ACC112 (cell line): ENCODE results near the gene CAPN7.
"Not testable (repeated sequence)": the region's sequence is repeated elsewhere in the genome, so short reads cannot be mapped to it uniquely, and the experiment has no call there.

ENCODE experiments used
- H2AFZ ChIP-seq: fragments of 200-600 bp; sonication (generic); one replicate; pipeline ENCODE4 v1.6.0; 2017; ENCODE audit warnings: antibody characterized with exemption, low read length; ENCODE audit not compliant: unreplicated experiment
- H3K27ac ChIP-seq: fragments of 200-600 bp; sonication (generic); 2 replicates; pipeline ENCODE4 v1.5.1; 2014; ENCODE audit warnings: low read depth, mild to moderate bottlenecking, antibody characterized with exemption, low read length, moderate library complexity
- H3K27me3 ChIP-seq: fragments of 200-600 bp; sonication (generic); 2 replicates; pipeline ENCODE4 v1.6.1; 2014; ENCODE audit warnings: mild to moderate bottlenecking, antibody characterized with exemption, low read length, moderate library complexity, mixed read lengths; ENCODE audit not compliant: insufficient read depth
- H3K36me3 ChIP-seq: fragments of 200-600 bp; sonication (generic); 2 replicates; pipeline ENCODE4 v1.6.1; 2016; ENCODE audit warnings: mild to moderate bottlenecking, antibody characterized with exemption, low read length, moderate library complexity, mixed read lengths; ENCODE audit not compliant: insufficient read depth
- H3K4me1 ChIP-seq: fragments of 200-600 bp; sonication (generic); one replicate; pipeline ENCODE4 v1.6.1; 2016; ENCODE audit warnings: low read length, mixed read lengths; ENCODE audit not compliant: insufficient read depth, unreplicated experiment, control insufficient read depth
- H3K4me3 ChIP-seq: fragments of 200-600 bp; sonication (generic); 2 replicates; pipeline ENCODE4 v1.5.1; 2014; ENCODE audit warnings: mild to moderate bottlenecking, low read depth, low read length
- H3K79me2 ChIP-seq: fragments of 200-600 bp; sonication (generic); one replicate; pipeline ENCODE4 v1.6.0; 2016; ENCODE audit warnings: low read length; ENCODE audit not compliant: control insufficient read depth, unreplicated experiment, insufficient read depth

CAPN7 gene

DNA sequence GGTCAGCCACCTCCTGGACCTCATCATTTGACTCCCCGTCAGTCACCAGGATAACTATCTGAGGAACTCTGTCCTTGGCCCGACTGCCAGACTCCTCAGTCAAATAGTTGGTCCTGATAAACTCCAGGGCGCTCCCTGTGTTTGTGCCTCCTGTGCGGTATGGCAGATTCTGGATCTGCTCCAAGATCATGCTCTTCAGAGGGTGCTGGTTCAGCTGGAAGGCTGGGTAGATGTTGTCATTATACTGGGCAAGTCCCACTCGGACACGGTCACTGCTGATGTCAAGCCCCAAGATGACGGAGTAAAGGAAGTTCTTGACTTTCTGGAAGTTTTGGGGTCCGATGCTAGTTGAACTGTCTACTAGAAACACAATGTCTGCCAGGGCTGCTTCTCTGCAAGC lies 31.1 kb upstream of the CAPN7 start:
- H3K4me1 ChIP-seq, result no peaks in the 10 kb centered on the region
- H3K79me2 ChIP-seq, result no peaks in the 10 kb centered on the region
- H3K36me3 ChIP-seq, result no peaks in the 10 kb centered on the region
- no peak overlapping the region for H3K27ac ChIP-seq
- H3K27me3 ChIP-seq, result peaks cover 92% of the 10 kb centered on the region
- no peak overlapping the region for H2AFZ ChIP-seq
- no peak overlapping the region for H3K4me3 ChIP-seq

DNA sequence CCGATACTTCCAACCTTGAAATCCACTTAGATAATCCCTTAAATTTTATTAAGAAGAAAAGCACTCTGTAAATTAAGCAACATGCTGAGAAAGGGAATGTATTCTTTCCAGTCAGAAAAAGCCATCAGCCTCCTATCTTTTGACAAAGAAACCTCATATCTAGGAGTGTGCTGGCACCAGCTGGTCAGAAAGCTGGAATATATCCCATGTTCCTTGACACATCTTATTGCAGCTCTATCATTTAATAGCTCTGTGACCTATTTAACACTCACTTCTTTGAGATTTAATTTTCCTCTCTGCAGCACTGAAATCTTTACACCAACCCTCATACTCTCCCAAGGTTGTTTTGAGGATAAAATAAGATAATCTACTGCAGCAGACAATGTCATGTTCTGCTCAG lies 30.4 kb upstream of the CAPN7 start:
- H2AFZ ChIP-seq, result no peak overlapping the region

DNA sequence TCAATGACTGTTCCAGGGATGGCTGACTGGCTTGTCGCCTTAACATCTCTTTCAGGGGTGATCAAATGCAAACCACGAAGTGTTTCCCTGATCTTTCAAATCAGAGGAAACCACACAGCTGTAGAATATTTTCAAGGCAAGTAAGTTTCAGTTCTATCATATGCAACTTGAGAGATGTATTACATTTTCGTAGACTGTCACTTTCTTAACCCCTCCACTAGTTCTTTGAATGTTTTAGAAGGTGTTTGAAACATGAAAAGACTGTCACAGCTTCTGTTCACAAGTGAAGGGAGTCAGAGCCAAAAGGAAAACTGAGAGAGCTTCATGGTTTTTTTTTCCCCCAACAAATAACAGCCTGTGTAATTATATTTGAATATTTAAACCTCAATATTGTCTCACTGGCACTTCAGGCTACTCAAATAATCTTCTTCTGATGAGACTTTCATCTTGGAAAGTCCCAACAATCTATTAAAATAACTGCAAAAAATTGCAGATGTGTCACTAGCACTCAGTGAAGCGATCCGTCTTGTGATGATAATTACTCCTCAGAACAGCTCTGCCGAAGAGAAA lies 25.9 kb upstream of the CAPN7 start:
- H3K79me2 ChIP-seq, result no peaks in the 10 kb centered on the region
- no peak overlapping the region for H2AFZ ChIP-seq
- no peak overlapping the region for H3K4me3 ChIP-seq
- no peaks in the 10 kb centered on the region for H3K36me3 ChIP-seq
- peaks cover 89% of the 10 kb centered on the region for H3K27me3 ChIP-seq
- H3K27ac ChIP-seq, result no peak overlapping the region
- H3K4me1 ChIP-seq, result no peaks in the 10 kb centered on the region

More for the DNA sequence above, 30.4 kb upstream of the CAPN7 start:
- Histone ChIP-seq H3K27me3 (peaks cover 94% of the 10 kb centered on the region), H3K27ac (no peak overlapping the region), H3K4me1 (no peaks in the 10 kb centered on the region), H3K4me3 (no peak overlapping the region), H3K36me3 (no peaks in the 10 kb centered on the region), H3K79me2 (no peaks in the 10 kb centered on the region)

DNA sequence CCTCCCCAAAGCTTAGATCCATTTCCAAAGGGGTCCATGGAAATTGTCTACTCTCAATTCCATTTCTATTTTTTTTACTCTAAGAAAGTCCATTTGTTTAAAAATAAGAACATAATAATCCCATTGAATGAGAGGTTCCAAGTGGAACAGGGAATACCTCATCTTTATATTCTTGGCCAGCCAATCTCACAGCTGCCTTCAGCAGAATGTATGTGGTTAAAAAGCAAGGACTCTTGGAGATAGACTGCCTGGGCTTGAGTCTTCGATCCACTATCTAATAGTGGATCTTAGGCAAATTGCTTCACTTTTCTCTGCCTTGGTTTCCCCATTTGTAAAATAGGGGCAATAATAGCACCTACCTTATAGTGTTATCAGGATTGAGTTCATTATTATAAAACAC lies 24.5 kb upstream of the CAPN7 start:
- Histone ChIP-seq H3K4me3 (no peak overlapping the region), H3K4me1 (no peaks in the 10 kb centered on the region), H3K79me2 (no peaks in the 10 kb centered on the region), H3K27ac (no peak overlapping the region), H2AFZ (no peak overlapping the region), H3K27me3 (peaks cover 85% of the 10 kb centered on the region), H3K36me3 (no peaks in the 10 kb centered on the region)

DNA sequence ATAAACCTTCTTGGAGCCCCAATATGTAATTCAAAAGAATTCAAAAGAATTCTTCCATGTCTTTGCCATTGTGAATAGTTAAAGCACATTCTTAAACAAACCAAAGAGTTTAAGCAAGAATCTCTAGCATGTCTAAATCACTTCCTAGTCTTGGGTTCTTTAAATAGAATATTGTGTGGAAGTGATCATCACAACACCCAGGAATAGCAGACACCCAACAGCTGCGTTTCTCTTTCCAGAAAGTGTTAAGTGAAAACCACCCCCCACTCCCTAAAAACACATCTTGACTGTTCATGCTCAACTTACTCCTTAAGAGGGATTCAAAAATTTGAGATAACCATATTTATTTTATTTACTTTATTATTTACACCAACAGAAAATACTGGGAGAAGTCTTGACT lies 24.1 kb upstream of the CAPN7 start:
- Histone ChIP-seq H3K27me3 (peaks cover 81% of the 10 kb centered on the region), H3K27ac (no peak overlapping the region), H3K4me1 (no peaks in the 10 kb centered on the region), H3K79me2 (no peaks in the 10 kb centered on the region), H2AFZ (no peak overlapping the region), H3K4me3 (no peak overlapping the region), H3K36me3 (no peaks in the 10 kb centered on the region)

DNA sequence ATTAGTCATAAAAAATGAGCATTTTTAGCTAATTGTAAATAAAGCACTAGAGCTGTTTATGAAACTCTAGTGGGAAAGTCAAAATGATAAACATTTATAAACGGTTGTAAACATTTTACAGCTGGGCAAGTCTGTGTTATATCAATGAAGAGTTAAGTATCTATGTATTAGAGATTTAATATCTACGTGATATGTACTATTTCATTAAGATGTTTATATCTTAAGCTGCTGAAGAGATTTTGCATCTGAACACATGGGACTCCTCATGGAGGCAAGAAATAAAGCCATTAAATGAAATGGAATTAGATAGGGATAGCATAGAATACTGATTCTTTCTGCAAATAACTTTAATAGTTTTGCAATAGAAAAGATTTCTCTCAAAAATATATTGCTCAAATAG lies 23.0 kb upstream of the CAPN7 start:
- Histone ChIP-seq H3K36me3 (no peaks in the 10 kb centered on the region), H3K4me3 (no peak overlapping the region), H3K79me2 (no peaks in the 10 kb centered on the region), H2AFZ (no peak overlapping the region), H3K27ac (no peak overlapping the region), H3K4me1 (no peaks in the 10 kb centered on the region), H3K27me3 (peaks cover 70% of the 10 kb centered on the region)

DNA sequence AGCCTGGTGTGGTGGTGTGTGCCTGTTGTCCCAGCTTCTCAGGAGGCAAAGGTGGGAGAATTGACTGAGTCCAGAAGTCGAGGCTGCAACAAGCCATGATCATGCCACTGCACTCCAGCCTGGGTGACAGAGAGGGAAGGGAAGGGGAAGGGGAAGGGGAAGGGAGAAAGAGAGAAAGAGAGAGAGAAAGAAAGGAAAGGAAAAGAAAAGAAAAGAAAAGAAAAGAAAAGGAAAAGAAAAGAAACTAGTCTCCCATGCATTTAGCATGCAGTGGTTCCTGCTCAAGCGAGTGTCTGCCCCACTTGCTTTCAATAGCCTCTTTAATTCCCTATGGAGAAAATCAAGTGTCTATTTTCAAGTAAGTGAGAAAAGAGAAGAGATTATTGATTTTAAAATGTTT lies 20.6 kb upstream of the CAPN7 start:
- Histone ChIP-seq H3K27ac (no peak overlapping the region), H3K79me2 (no peaks in the 10 kb centered on the region), H2AFZ (no peak overlapping the region), H3K36me3 (no peaks in the 10 kb centered on the region), H3K4me3 (no peak overlapping the region), H3K4me1 (no peaks in the 10 kb centered on the region), H3K27me3 (peaks cover 46% of the 10 kb centered on the region)

DNA sequence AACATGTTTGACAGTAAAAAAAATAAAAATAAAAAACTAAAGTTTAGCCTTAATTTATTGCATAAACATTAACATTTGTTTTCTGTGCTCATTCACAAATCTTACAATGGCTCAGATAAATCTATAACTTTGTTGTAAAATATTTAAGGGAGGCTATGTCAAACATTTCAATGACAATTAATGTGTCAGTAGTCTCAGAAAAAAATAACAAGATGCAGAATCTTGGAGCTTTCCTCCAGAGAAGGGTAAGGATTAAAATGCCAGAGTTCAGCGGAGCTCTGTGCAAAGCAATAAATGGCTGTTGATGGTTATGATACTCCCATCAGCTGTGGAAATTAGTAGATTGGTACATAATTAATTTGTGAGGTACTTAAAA lies 20.0 kb upstream of the CAPN7 start:
- Histone ChIP-seq H3K4me1 (no peaks in the 10 kb centered on the region), H3K27me3 (peaks cover 40% of the 10 kb centered on the region), H2AFZ (no peak overlapping the region), H3K4me3 (no peak overlapping the region), H3K27ac (no peak overlapping the region), H3K36me3 (no peaks in the 10 kb centered on the region), H3K79me2 (no peaks in the 10 kb centered on the region)

DNA sequence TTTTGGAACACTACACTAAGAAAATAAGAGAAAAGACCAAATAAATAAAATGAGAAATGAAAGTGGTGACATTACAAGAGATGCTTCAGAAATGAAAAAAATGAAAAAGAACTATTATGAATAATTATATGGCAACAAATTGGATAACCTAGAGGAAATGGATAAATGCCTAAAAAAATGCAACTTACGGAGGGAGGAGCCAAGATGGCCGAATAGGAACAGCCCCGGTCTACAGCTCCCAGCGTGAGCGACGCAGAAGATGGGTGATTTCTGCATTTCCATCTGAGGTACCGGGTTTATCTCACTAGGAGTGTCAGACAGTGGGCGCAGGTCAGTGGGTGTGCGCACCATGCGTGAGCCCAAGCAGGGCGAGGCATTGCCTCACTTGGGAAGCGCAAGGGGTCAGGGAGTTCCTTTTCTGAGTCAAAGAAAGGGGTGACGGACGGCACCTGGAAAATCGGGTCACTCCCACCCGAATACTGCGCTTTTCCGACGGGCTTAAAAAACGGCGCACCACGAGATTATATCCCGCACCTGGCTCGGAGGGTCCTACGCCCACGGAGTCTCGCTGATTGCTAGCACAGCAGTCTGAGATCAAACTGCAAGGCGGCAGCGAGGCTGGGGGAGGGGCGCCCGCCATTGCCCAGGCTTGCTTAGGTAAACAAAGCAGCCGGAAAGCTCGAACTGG lies 19.4 kb upstream of the CAPN7 start:
- not testable (repeated sequence) for H3K4me1 ChIP-seq, H3K4me3 ChIP-seq, H3K79me2 ChIP-seq, H3K36me3 ChIP-seq, H2AFZ ChIP-seq, H3K27ac ChIP-seq
- H3K27me3 ChIP-seq, result peaks cover 34% of the 10 kb centered on the region

DNA sequence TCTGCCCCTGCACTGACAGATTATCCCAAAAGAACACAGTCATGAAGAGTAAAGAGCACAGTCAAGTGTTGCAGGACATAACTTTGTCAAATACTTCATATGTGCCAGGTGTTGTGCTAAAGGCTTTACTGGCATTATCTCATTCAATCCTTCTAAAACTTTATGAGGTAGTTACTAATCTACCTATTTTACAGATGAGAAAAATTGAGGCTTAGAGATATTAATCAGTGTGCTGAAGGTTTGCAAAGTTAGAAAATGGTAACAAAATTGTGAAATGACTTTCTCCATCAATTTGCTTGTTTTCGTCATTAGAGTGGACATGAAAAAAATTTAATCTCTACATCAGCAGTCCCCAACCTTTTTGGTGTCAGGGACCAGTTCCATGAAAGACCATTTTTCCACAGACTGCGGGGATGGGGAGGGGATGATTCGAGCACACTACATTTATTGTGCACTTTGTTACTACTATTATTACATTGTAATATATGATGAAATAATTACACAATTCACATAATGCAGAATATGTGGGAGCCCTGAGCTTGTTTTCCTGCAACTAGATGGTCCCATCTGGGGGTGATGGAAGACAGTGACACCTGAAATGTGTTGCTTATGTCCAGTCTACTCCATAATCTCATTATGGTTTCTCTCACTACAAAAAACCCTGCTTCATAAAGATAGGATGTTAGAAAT lies 8.6 kb upstream of the CAPN7 start:
- Histone ChIP-seq H3K79me2 (no peaks in the 10 kb centered on the region), H3K36me3 (no peaks in the 10 kb centered on the region), H3K4me1 (no peaks in the 10 kb centered on the region), H2AFZ (no peak overlapping the region), H3K27me3 (peaks cover 24% of the 10 kb centered on the region), H3K4me3 (no peak overlapping the region), H3K27ac (no peak overlapping the region)

DNA sequence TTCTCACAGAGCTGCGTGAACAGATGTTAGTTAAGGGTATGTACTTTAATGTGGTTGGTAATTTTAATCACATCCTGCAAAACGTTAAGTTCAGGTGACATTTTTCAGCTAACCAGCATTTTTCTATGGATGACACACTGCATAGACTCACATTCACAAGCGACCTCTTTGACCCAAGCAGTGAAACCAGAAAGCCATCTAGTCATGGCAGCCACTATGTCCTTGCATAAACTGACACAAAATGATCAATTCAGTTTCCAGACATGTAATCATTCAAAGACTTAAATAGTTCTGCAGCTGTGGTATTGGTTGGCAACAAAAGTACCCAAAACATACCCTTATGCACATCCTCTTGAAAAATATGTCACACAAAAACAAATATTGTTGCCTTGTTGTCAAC lies 7.4 kb upstream of the CAPN7 start:
- H3K79me2 ChIP-seq, result no peaks in the 10 kb centered on the region

More for the DNA sequence above, 7.4 kb upstream of the CAPN7 start:
- no peak overlapping the region for H3K4me3 ChIP-seq
- H2AFZ ChIP-seq, result no peak overlapping the region
- H3K36me3 ChIP-seq, result no peaks in the 10 kb centered on the region
- peaks cover 18% of the 10 kb centered on the region for H3K27me3 ChIP-seq
- no peak overlapping the region for H3K27ac ChIP-seq
- H3K4me1 ChIP-seq, result no peaks in the 10 kb centered on the region
